22Rv1 (cell line): ENCODE data around the gene ZBTB48.

Source experiments
- ZFX ChIP-seq: fragments of 450-650 bp; IDR thresholded peaks from 2 replicates; pipeline ENCODE4 v1.6.1; 2017; ENCODE audit warnings: antibody characterized with exemption, borderline replicate concordance
- TF ChIP-seq, protein P1 (sequence below): fragments of 450-650 bp; IDR thresholded peaks from 2 replicates; pipeline ENCODE4 v1.5.1; 2017; ENCODE audit warnings: mild to moderate bottlenecking

DNA sequence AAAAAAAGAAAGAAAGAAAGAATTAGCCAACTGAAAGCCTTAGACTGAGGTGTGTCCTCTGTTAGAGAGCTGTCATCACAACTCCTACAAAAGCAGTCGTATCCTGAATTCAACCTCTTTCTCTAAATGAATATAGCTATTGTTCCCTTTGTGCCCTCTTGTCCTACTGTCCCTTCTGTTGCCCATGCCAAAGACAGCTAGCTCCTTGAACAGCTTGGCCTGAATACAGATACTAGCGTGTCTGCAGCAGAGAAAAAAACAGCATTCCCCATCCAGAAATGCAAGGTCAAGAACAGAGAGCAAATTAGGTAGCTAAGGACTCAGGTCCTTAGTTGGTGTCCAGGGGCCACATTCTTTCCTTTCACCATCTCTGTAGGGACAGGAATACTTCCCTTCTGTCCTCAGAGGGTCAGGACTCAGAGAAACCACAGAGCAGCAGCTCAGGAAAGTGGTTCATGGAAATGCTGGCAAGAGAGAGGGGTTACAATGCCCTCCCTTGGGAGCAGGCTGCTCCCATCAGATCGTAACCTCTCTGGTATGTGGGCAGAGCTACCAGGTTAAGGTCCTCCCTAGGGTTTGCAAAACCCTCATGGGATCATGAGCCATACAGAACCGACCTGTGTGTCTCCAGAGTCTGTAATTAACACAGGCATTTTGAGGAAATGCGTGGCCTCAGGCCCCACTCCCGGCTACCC lies 1.8 kb upstream of the ZBTB48 start:
- TF ChIP-seq, protein P1, sequence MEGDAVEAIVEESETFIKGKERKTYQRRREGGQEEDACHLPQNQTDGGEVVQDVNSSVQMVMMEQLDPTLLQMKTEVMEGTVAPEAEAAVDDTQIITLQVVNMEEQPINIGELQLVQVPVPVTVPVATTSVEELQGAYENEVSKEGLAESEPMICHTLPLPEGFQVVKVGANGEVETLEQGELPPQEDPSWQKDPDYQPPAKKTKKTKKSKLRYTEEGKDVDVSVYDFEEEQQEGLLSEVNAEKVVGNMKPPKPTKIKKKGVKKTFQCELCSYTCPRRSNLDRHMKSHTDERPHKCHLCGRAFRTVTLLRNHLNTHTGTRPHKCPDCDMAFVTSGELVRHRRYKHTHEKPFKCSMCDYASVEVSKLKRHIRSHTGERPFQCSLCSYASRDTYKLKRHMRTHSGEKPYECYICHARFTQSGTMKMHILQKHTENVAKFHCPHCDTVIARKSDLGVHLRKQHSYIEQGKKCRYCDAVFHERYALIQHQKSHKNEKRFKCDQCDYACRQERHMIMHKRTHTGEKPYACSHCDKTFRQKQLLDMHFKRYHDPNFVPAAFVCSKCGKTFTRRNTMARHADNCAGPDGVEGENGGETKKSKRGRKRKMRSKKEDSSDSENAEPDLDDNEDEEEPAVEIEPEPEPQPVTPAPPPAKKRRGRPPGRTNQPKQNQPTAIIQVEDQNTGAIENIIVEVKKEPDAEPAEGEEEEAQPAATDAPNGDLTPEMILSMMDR, result no peak
- TF ChIP-seq ZFX, result no peak
